ENCODE results near the gene CFTR.

GRCh38 chr7:117664047-117664446, 184.2 kb downstream of the CFTR start:
- TF ChIP-seq ATF2 (tag by site-specific recombination; IDR thresholded peaks at IDR 0.05; ENCODE audit: low read depth) (peak; percentile 56), KLF9 (tag by site-specific recombination; IDR thresholded peaks at IDR 0.05; ENCODE audit: low read depth) (no peak), ZNF530 (tag by site-specific recombination; IDR thresholded peaks at IDR 0.05; ENCODE audit: low read depth) (no peak), ZNF585B (tag by site-specific recombination; IDR thresholded peaks at IDR 0.05) (no peak), CTCF (tag by site-specific recombination; IDR thresholded peaks at IDR 0.05) (no peak)
